Spleen (tissue), 7 donors: ENCODE measurements around the gene GRAMD2A.

Experiments used
- POLR2A ChIP-seq, 3 donors: fragments of 450-650 bp; IDR thresholded peaks; one replicate each; pipeline ENCODE4 v1.5.1; 2017; ENCODE audit warnings: antibody characterized with exemption in 3 of 3, mild to moderate bottlenecking in 1 of 3
- TF ChIP-seq, protein P1 (sequence below), 11 experiments: fragments of 200-600 bp in 7 of 11; fragments of 450-650 bp in 4 of 11; sonication (generic) in 4 of 11; IDR thresholded peaks in 8 of 11; conservative IDR thresholded peaks in 3 of 11; 1 replicate in 7 of 11; 2 replicates in 4 of 11; pipeline versions ENCODE4 v1.4.0 to v1.8.0; 2016 to 2021; ENCODE audit warnings: antibody characterized with exemption in 11 of 11, inconsistent platforms in 4 of 11, mild to moderate bottlenecking in 1 of 11
- donor health status: DM: no; HTN: no; CAD: no; lungs with moderate emphysema.
- donor health status: DM: no; HTN: no; CAD: no.
- donor health status: DM: no; HTN: no; CAD: no.

DNA sequence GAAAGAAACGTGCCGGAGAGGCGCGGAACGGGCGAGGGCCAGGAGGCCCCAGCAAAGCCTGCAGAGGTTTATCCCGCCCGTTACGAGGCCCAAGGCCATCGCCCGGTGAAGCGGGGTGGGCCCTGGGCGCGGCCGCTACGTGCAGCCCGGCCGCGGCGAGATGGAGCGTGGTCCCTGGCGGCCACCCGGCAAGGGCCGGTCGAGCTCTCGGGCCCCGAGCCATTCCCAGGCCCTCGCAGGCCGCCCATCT, 32.3 kb upstream of the GRAMD2A start:
- TF ChIP-seq, protein P1, sequence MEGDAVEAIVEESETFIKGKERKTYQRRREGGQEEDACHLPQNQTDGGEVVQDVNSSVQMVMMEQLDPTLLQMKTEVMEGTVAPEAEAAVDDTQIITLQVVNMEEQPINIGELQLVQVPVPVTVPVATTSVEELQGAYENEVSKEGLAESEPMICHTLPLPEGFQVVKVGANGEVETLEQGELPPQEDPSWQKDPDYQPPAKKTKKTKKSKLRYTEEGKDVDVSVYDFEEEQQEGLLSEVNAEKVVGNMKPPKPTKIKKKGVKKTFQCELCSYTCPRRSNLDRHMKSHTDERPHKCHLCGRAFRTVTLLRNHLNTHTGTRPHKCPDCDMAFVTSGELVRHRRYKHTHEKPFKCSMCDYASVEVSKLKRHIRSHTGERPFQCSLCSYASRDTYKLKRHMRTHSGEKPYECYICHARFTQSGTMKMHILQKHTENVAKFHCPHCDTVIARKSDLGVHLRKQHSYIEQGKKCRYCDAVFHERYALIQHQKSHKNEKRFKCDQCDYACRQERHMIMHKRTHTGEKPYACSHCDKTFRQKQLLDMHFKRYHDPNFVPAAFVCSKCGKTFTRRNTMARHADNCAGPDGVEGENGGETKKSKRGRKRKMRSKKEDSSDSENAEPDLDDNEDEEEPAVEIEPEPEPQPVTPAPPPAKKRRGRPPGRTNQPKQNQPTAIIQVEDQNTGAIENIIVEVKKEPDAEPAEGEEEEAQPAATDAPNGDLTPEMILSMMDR (IDR thresholded peaks at IDR 0.05 in 8 of 11, conservative IDR thresholded peaks at IDR 0.05 in 3 of 11): no peak
- TF ChIP-seq POLR2A (IDR thresholded peaks at IDR 0.05): no peak
